Measurements from ENCODE around the gene ZCCHC24. TPM values are rescaled to one million over a fixed set of nuclear protein-coding genes. Genes with fewer than 3 reads are reported as not detected.

ZCCHC24 gene
- total and polyA plus RNA-seq, 8 donors, result 3.5 to 13.2 (median 7.3) TPM

GRCh38 chr10:79415736-79416577, 29.5 kb downstream of the ZCCHC24 start:
- 71 to 81% methylated on average over 12 of the region's 12 CpGs for WGBS, 2 donors
- FAIRE-seq (no peak), ATAC-seq (no peak), DNase-seq (peak in 3 of 6 donors; percentile 6 to 18 (median 12))
- Histone ChIP-seq H3K36me3 (peaks cover 0 to 5% (median 0%) of the 10 kb centered on the region in 3 donors), H3K4me1 (no peaks in the 10 kb centered on the region), H3K27me3 (no peaks in the 10 kb centered on the region), H3K9me3 (no peaks in the 10 kb centered on the region), H3K27ac (no peak overlapping the region), H3K4me3 (no peak overlapping the region)
- TF ChIP-seq CTCF (IDR thresholded peaks at IDR 0.05), result no peak
- intact Hi-C loops (cut with DNase I), result no loop called here

GRCh38 chr10:79414714-79415113, 30.7 kb downstream of the ZCCHC24 start:
- DNase-seq, result peak in 1 of 6 donors; percentile 15
- peaks cover 0 to 5% (median 0%) of the 10 kb centered on the region in 3 donors for H3K36me3 ChIP-seq
- intact Hi-C loops (cut with DNase I), result no loop called here
- H3K9me3 ChIP-seq, result no peaks in the 10 kb centered on the region
- no peak overlapping the region for H3K4me3 ChIP-seq
- no peak for TF ChIP-seq CTCF (IDR thresholded peaks at IDR 0.05)
- 65 to 94% methylated on average over 3 of the region's 3 CpGs for WGBS, 2 donors
- ATAC-seq, result no peak
- H3K4me1 ChIP-seq, result no peaks in the 10 kb centered on the region
- no peaks in the 10 kb centered on the region for H3K27me3 ChIP-seq
- no peak overlapping the region for H3K27ac ChIP-seq
- FAIRE-seq, result no peak

GRCh38 chr10:79413196-79413595, 32.2 kb downstream of the ZCCHC24 start:
- no peak for TF ChIP-seq CTCF (IDR thresholded peaks at IDR 0.05)
- Histone ChIP-seq H3K4me3 (no peak overlapping the region), H3K36me3 (no peaks in the 10 kb centered on the region), H3K27me3 (no peaks in the 10 kb centered on the region), H3K4me1 (peaks cover 0 to 2% (median 0%) of the 10 kb centered on the region in 3 donors), H3K27ac (no peak overlapping the region), H3K9me3 (no peaks in the 10 kb centered on the region)
- WGBS, 2 donors, result 74 to 79% methylated on average over 10 of the region's 10 CpGs
- FAIRE-seq (no peak), ATAC-seq (peak in 1 of 4 donors; percentile 14), DNase-seq (peak in 3 of 6 donors; percentile 19 to 56 (median 50))
- intact Hi-C loops (cut with DNase I), result no loop called here

GRCh38 chr10:79412516-79412915, 32.9 kb downstream of the ZCCHC24 start:
- H3K27ac ChIP-seq, result no peak overlapping the region
- FAIRE-seq (no peak), DNase-seq (no peak), ATAC-seq (no peak)
- no peaks in the 10 kb centered on the region for H3K27me3 ChIP-seq
- no peak for TF ChIP-seq CTCF (IDR thresholded peaks at IDR 0.05)
- no peaks in the 10 kb centered on the region for H3K9me3 ChIP-seq
- no peaks in the 10 kb centered on the region for H3K36me3 ChIP-seq
- H3K4me1 ChIP-seq, result peaks cover 0 to 4% (median 0%) of the 10 kb centered on the region in 3 donors
- intact Hi-C loops (cut with DNase I), result no loop called here
- no peak overlapping the region for H3K4me3 ChIP-seq
- WGBS, 2 donors, result 94 to 95% methylated on average over 11 of the region's 11 CpGs

All from pancreas (tissue), 10 donors.